ENCODE results near the gene LONP2.
A peak's percentile ranks its signal among the peaks of the same experiment; 100 is the strongest.
"Not testable (repeated sequence)": the region's sequence is repeated elsewhere in the genome, so short reads cannot be mapped to it uniquely, and the experiment has no call there.

LONP2 gene

GRCh38 chr16:48234630-48235029 lies 9.5 kb upstream of the LONP2 start:
- no peak overlapping the region for H3K27ac ChIP-seq
- no peak for DNase-seq (ENCODE audit: low read depth, low spot score)

- no peak overlapping the region for H3K27ac ChIP-seq
- DNase-seq (ENCODE audit: low read depth, low spot score) = no peak
Observed at GRCh38 chr16:48235058-48235555, 9.0 kb upstream of the LONP2 start.

GRCh38 chr16:48235556-48236136 lies 8.5 kb upstream of the LONP2 start:
- H3K27ac ChIP-seq = no peak overlapping the region
- DNase-seq (ENCODE audit: low read depth, low spot score) = no peak

- H3K27ac ChIP-seq = no peak overlapping the region
- DNase-seq (ENCODE audit: low read depth, low spot score) = no peak
Observed at GRCh38 chr16:48236286-48236685, 7.8 kb upstream of the LONP2 start.

- H3K27ac ChIP-seq; DNase-seq (ENCODE audit: low read depth, low spot score): not testable (repeated sequence)
Observed at GRCh38 chr16:48240147-48240546, 4.0 kb upstream of the LONP2 start.

GRCh38 chr16:48244863-48245195 lies 729 bp downstream of the LONP2 start:
- no peak for DNase-seq (ENCODE audit: low read depth, low spot score)
- H3K27ac ChIP-seq = peak overlapping the region; percentile 84

- H3K27ac ChIP-seq = no peak overlapping the region
- no peak for DNase-seq (ENCODE audit: low read depth, low spot score)
Observed at GRCh38 chr16:48246066-48246465, 2.0 kb downstream of the LONP2 start.

- H3K27ac ChIP-seq = no peak within 1 kb of the TSS
- no peak for DNase-seq (ENCODE audit: low read depth, low spot score)
Observed at GRCh38 chr16:48247311-48247710, 3.2 kb downstream of the LONP2 start, which contains the start of gene ABCC11. Gene ABCC11 (minus strand): TSS chr16:48247539. CDS start chr16:48231921, 15,618 bp downstream.

GRCh38 chr16:48250520-48251278 lies 6.6 kb downstream of the LONP2 start:
- DNase-seq (ENCODE audit: low read depth, low spot score) = no peak
- H3K27ac ChIP-seq = no peak overlapping the region

- DNase-seq (ENCODE audit: low read depth, low spot score) = no peak
- H3K27ac ChIP-seq = no peak overlapping the region
Observed at GRCh38 chr16:48252013-48252412, 7.9 kb downstream of the LONP2 start.

- no peak overlapping the region for H3K27ac ChIP-seq
- no peak for DNase-seq (ENCODE audit: low read depth, low spot score)
Observed at GRCh38 chr16:48256579-48257177, 12.6 kb downstream of the LONP2 start.

- H3K27ac ChIP-seq = no peak overlapping the region
- DNase-seq (ENCODE audit: low read depth, low spot score) = no peak
Observed at GRCh38 chr16:48261569-48261968, 17.5 kb downstream of the LONP2 start.

- no peak for DNase-seq (ENCODE audit: low read depth, low spot score)
- H3K27ac ChIP-seq = no peak overlapping the region
Observed at GRCh38 chr16:48262631-48263030, 18.5 kb downstream of the LONP2 start.

- DNase-seq (ENCODE audit: low read depth, low spot score) = no peak
- H3K27ac ChIP-seq = peak overlapping the region; percentile 3
Observed at GRCh38 chr16:48269011-48269410, 24.9 kb downstream of the LONP2 start.

GRCh38 chr16:48271728-48272127 lies 27.6 kb downstream of the LONP2 start:
- no peak overlapping the region for H3K27ac ChIP-seq
- no peak for DNase-seq (ENCODE audit: low read depth, low spot score)

GRCh38 chr16:48272837-48273421 lies 28.8 kb downstream of the LONP2 start:
- DNase-seq (ENCODE audit: low read depth, low spot score) = no peak
- H3K27ac ChIP-seq = no peak overlapping the region

GRCh38 chr16:48274476-48274875 lies 30.4 kb downstream of the LONP2 start:
- H3K27ac ChIP-seq = no peak overlapping the region
- no peak for DNase-seq (ENCODE audit: low read depth, low spot score)

- no peak for DNase-seq (ENCODE audit: low read depth, low spot score)
- H3K27ac ChIP-seq = peak overlapping the region; percentile 52
Observed at GRCh38 chr16:48276102-48276501, 32.0 kb downstream of the LONP2 start.

GRCh38 chr16:48277158-48277557 lies 33.1 kb downstream of the LONP2 start:
- no peak for DNase-seq (ENCODE audit: low read depth, low spot score)
- H3K27ac ChIP-seq = no peak overlapping the region

- no peak overlapping the region for H3K27ac ChIP-seq
- DNase-seq (ENCODE audit: low read depth, low spot score) = no peak
Observed at GRCh38 chr16:48279199-48279598, 35.1 kb downstream of the LONP2 start.

GRCh38 chr16:48280546-48280945 lies 36.4 kb downstream of the LONP2 start:
- H3K27ac ChIP-seq = no peak overlapping the region
- no peak for DNase-seq (ENCODE audit: low read depth, low spot score)
